WTC11 (cell line): ENCODE results near the gene PMFBP1. TPM values are rescaled to one million over a fixed set of nuclear protein-coding genes. Genes with fewer than 3 reads are reported as not detected.

Source experiments
- ATAC-seq: fragments of 200-7000 bp; cut with Tn5 transposase; 2 replicates; pipeline ENCODE4 v1.10.0; 2021; ENCODE audit warnings: mild to moderate bottlenecking, moderate library complexity
- CTCF ChIA-PET: fragments of 300-600 bp; sonication (Branson Sonifier 250); formaldehyde crosslinking; loops from one replicate; lab custom pipeline; 2021; ENCODE audit warnings: antibody characterized with exemption; lab: Charles Lee
- POLR2A ChIA-PET: fragments of 350-600 bp; sonication (Branson Sonifier 250); formaldehyde crosslinking; loops from one replicate; lab custom pipeline; 2021; ENCODE audit warnings: antibody characterized with exemption; lab: Charles Lee
- DNase-seq: peaks from one replicate; pipeline ENCODE4 v3.0.0; 2021; ENCODE audit warnings: low spot score
- H3K27ac Mint-ChIP-seq: 2 replicates; pipeline ENCODE4 v1.8.0; 2021; ENCODE audit warnings: mixed read lengths
- H3K27me3 Mint-ChIP-seq: 2 replicates; pipeline ENCODE4 v1.8.0; 2021; ENCODE audit warnings: low read depth, mild to moderate bottlenecking, moderate library complexity, mixed read lengths
- H3K36me3 Mint-ChIP-seq: 2 replicates; pipeline ENCODE4 v1.8.0; 2021; ENCODE audit warnings: mixed read lengths
- H3K4me1 Mint-ChIP-seq: 2 replicates; pipeline ENCODE4 v1.8.0; 2022; ENCODE audit warnings: mixed read lengths
- H3K4me3 Mint-ChIP-seq: 2 replicates; pipeline ENCODE4 v1.8.0; 2021; ENCODE audit warnings: mild to moderate bottlenecking, moderate library complexity, mixed read lengths
- H3K9me3 Mint-ChIP-seq: 2 replicates; pipeline ENCODE4 v1.8.0; 2021; ENCODE audit warnings: mixed read lengths
- ATF1 ChIP-seq: sonication (generic); formaldehyde crosslinking; IDR thresholded peaks from 2 replicates; pipeline ENCODE4 v1.8.1; 2023; ENCODE audit warnings: mild to moderate bottlenecking, moderate library complexity, missing genetic modification reagents
- ELF4 ChIP-seq: sonication (generic); formaldehyde crosslinking; IDR thresholded peaks from 2 replicates; pipeline ENCODE4 v1.8.1; 2022; ENCODE audit warnings: low read depth, mild to moderate bottlenecking, moderate library complexity, missing genetic modification reagents
- FOXJ3 ChIP-seq: sonication (generic); formaldehyde crosslinking; IDR thresholded peaks from 2 replicates; pipeline ENCODE4 v1.9.0; 2021; ENCODE audit warnings: missing genetic modification reagents, mild to moderate bottlenecking, borderline replicate concordance
- FOXP1 ChIP-seq: sonication (generic); formaldehyde crosslinking; IDR thresholded peaks from 2 replicates; pipeline ENCODE4 v1.8.0; 2022; ENCODE audit warnings: missing genetic modification reagents, mild to moderate bottlenecking, moderate library complexity, borderline replicate concordance
- IRF2 ChIP-seq: sonication (generic); formaldehyde crosslinking; IDR thresholded peaks from 2 replicates; pipeline ENCODE4 v1.8.0; 2022; ENCODE audit warnings: low read depth, missing genetic modification reagents, borderline replicate concordance
- NFE2L1 ChIP-seq: sonication (generic); formaldehyde crosslinking; IDR thresholded peaks from 2 replicates; pipeline ENCODE4 v1.8.1; 2023; ENCODE audit warnings: missing genetic modification reagents
- NFYB ChIP-seq: sonication (generic); formaldehyde crosslinking; conservative IDR thresholded peaks from 2 replicates; pipeline ENCODE4 v1.8.0; 2022; ENCODE audit warnings: low read depth, missing genetic modification reagents
- RELA ChIP-seq: sonication (generic); formaldehyde crosslinking; IDR thresholded peaks from 2 replicates; pipeline ENCODE4 v1.8.1; 2022; ENCODE audit warnings: missing genetic modification reagents, mild to moderate bottlenecking, borderline replicate concordance
- TP53 ChIP-seq: sonication (generic); formaldehyde crosslinking; IDR thresholded peaks from 2 replicates; pipeline ENCODE4 v1.8.1; 2023; ENCODE audit warnings: mild to moderate bottlenecking, missing genetic modification reagents
- ZNF232 ChIP-seq: sonication (generic); formaldehyde crosslinking; IDR thresholded peaks from 2 replicates; pipeline ENCODE4 v1.8.0; 2022; ENCODE audit warnings: mild to moderate bottlenecking, missing genetic modification reagents
- ZNF423 ChIP-seq: fragments of 250-450 bp; sonication (Bioruptor Pico); IDR thresholded peaks from 2 replicates; pipeline ENCODE4 v2.1.2; 2022; ENCODE audit warnings: mild to moderate bottlenecking, moderate library complexity
- ZNF671 ChIP-seq: fragments of 250-450 bp; sonication (Bioruptor Pico); IDR thresholded peaks from 2 replicates; pipeline ENCODE4 v1.8.0; 2021; ENCODE audit warnings: mild to moderate bottlenecking
- total RNA-seq: library from RNA; stranded (reverse); gene quantifications from 3 replicates; pipeline ENCODE4 v1.2.3, GENCODE V29; 2021
- TF ChIP-seq, protein P1 (sequence below): sonication (generic); formaldehyde crosslinking; IDR thresholded peaks from 2 replicates; pipeline ENCODE4 v1.8.1; 2023; ENCODE audit warnings: mild to moderate bottlenecking, missing genetic modification reagents
- TF ChIP-seq, protein P2 (sequence below): fragments of 250-450 bp; sonication (Bioruptor Pico); IDR thresholded peaks from 2 replicates; pipeline ENCODE4 v1.9.0; 2021; ENCODE audit warnings: mild to moderate bottlenecking
- TF ChIP-seq, protein P3 (sequence below): sonication (generic); formaldehyde crosslinking; IDR thresholded peaks from 2 replicates; pipeline ENCODE4 v1.8.1; 2022; ENCODE audit warnings: mild to moderate bottlenecking, missing genetic modification reagents, moderate library complexity, borderline replicate concordance
- TF ChIP-seq, protein P4 (sequence below): sonication (generic); formaldehyde crosslinking; IDR thresholded peaks from 2 replicates; pipeline ENCODE4 v1.8.0; 2022; ENCODE audit warnings: mild to moderate bottlenecking, missing genetic modification reagents
- TF ChIP-seq, protein P5 (sequence below): sonication (generic); formaldehyde crosslinking; IDR thresholded peaks from 2 replicates; pipeline ENCODE4 v1.8.1; 2022; ENCODE audit warnings: missing genetic modification reagents, borderline replicate concordance
- TF ChIP-seq, protein P6 (sequence below): sonication (generic); formaldehyde crosslinking; conservative IDR thresholded peaks from 2 replicates; pipeline ENCODE4 v1.8.1; 2023; ENCODE audit warnings: mild to moderate bottlenecking, low read depth, missing genetic modification reagents, moderate library complexity
- TF ChIP-seq, protein P7 (sequence below): fragments of 250-450 bp; sonication (Bioruptor Pico); IDR thresholded peaks from 2 replicates; pipeline ENCODE4 v1.8.0; 2021; ENCODE audit warnings: mild to moderate bottlenecking
- TF ChIP-seq, protein P8 (sequence below): sonication (generic); formaldehyde crosslinking; IDR thresholded peaks from 2 replicates; pipeline ENCODE4 v1.8.1; 2023; ENCODE audit warnings: mild to moderate bottlenecking, missing genetic modification reagents, borderline replicate concordance
- TF ChIP-seq, protein P9 (sequence below): sonication (generic); formaldehyde crosslinking; IDR thresholded peaks from 2 replicates; pipeline ENCODE4 v1.8.0; 2022; ENCODE audit warnings: mild to moderate bottlenecking, missing genetic modification reagents
- TF ChIP-seq, protein P10 (sequence below): sonication (generic); formaldehyde crosslinking; IDR thresholded peaks from 2 replicates; pipeline ENCODE4 v1.8.0; 2023; ENCODE audit warnings: missing genetic modification reagents

The PMFBP1 gene
- total RNA-seq, 1 experiment from 2014 or later: 1.9 TPM

DNA sequence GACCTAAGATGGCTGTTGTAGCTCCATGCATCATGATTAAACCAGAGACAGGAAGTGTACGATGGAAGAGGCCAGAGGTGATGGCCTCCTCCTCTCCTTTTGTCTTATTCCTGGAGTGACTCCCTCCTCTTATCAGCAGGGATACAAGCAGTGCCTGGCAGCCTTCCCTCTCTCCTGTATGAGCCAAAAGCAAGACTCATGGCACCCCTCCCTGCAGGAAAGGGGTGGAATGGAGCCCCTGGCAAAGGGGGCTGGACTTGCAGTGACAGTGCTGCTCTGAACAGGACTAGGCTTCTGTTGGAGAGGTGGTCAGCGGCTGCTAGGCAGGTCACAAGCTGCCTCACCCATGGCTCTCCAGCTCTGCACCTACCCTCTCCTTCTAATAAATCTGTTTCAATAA, 87.0 kb downstream of the PMFBP1 start (continued):
- TF ChIP-seq, protein P1, sequence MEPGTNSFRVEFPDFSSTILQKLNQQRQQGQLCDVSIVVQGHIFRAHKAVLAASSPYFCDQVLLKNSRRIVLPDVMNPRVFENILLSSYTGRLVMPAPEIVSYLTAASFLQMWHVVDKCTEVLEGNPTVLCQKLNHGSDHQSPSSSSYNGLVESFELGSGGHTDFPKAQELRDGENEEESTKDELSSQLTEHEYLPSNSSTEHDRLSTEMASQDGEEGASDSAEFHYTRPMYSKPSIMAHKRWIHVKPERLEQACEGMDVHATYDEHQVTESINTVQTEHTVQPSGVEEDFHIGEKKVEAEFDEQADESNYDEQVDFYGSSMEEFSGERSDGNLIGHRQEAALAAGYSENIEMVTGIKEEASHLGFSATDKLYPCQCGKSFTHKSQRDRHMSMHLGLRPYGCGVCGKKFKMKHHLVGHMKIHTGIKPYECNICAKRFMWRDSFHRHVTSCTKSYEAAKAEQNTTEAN (CRISPR knock-in tag): no peak
- TF ChIP-seq, protein P2, sequence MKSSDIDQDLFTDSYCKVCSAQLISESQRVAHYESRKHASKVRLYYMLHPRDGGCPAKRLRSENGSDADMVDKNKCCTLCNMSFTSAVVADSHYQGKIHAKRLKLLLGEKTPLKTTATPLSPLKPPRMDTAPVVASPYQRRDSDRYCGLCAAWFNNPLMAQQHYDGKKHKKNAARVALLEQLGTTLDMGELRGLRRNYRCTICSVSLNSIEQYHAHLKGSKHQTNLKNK: no peak
- TF ChIP-seq FOXP1 (CRISPR knock-in tag) (no peak), ZNF671 (no peak), FOXJ3 (CRISPR knock-in tag) (no peak), ATF1 (CRISPR knock-in tag) (no peak)

DNA sequence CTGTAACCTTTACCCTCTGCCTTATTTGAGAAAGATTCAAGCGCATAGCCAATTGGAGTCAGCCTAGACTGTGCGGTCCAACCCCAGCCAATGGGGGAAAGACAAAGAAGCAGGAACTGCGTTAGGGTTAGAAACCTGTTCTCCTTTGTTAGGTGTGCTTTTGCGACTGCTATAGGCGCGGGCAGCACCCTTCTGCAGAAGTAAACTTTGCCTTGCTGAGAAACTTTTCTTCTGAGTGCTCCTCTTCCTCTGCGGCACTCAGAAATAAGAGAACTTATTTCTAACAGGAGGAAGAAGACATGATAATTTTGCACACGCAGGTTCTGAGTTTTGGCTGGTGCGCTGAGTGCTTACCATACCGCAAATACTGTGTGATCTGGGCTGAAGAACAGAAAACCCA, 87.5 kb downstream of the PMFBP1 start:
- H3K4me3 Mint-ChIP-seq: no peak overlapping the region
- peaks cover 15% of the 10 kb centered on the region for H3K9me3 Mint-ChIP-seq
- no peak overlapping the region for H3K27ac Mint-ChIP-seq
- ChIA-PET POLR2A (no interaction called here), CTCF (no interaction called here)
- no peaks in the 10 kb centered on the region for H3K27me3 Mint-ChIP-seq
- ATAC-seq (no peak), DNase-seq (no peak)
- H3K36me3 Mint-ChIP-seq: peaks cover 38% of the 10 kb centered on the region
- no peaks in the 10 kb centered on the region for H3K4me1 Mint-ChIP-seq
- TF ChIP-seq IRF2 (CRISPR knock-in tag) (no peak), ELF4 (CRISPR knock-in tag) (no peak), RELA (CRISPR knock-in tag) (no peak), ZNF671 (no peak), NFYB (CRISPR knock-in tag) (no peak), ZNF423 (no peak), TP53 (CRISPR knock-in tag) (no peak), ZNF232 (no peak), NFE2L1 (CRISPR knock-in tag) (no peak)
- TF ChIP-seq, protein P3, sequence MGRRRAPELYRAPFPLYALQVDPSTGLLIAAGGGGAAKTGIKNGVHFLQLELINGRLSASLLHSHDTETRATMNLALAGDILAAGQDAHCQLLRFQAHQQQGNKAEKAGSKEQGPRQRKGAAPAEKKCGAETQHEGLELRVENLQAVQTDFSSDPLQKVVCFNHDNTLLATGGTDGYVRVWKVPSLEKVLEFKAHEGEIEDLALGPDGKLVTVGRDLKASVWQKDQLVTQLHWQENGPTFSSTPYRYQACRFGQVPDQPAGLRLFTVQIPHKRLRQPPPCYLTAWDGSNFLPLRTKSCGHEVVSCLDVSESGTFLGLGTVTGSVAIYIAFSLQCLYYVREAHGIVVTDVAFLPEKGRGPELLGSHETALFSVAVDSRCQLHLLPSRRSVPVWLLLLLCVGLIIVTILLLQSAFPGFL (CRISPR knock-in tag): no peak
- TF ChIP-seq, protein P4, sequence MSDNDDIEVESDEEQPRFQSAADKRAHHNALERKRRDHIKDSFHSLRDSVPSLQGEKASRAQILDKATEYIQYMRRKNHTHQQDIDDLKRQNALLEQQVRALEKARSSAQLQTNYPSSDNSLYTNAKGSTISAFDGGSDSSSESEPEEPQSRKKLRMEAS (CRISPR knock-in tag): no peak
- TF ChIP-seq, protein P5, sequence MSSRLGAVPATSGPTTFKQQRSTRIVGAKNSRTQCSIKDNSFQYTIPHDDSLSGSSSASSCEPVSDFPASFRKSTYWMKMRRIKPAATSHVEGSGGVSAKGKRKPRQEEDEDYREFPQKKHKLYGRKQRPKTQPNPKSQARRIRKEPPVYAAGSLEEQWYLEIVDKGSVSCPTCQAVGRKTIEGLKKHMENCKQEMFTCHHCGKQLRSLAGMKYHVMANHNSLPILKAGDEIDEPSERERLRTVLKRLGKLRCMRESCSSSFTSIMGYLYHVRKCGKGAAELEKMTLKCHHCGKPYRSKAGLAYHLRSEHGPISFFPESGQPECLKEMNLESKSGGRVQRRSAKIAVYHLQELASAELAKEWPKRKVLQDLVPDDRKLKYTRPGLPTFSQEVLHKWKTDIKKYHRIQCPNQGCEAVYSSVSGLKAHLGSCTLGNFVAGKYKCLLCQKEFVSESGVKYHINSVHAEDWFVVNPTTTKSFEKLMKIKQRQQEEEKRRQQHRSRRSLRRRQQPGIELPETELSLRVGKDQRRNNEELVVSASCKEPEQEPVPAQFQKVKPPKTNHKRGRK (CRISPR knock-in tag): no peak
- TF ChIP-seq, protein P6, sequence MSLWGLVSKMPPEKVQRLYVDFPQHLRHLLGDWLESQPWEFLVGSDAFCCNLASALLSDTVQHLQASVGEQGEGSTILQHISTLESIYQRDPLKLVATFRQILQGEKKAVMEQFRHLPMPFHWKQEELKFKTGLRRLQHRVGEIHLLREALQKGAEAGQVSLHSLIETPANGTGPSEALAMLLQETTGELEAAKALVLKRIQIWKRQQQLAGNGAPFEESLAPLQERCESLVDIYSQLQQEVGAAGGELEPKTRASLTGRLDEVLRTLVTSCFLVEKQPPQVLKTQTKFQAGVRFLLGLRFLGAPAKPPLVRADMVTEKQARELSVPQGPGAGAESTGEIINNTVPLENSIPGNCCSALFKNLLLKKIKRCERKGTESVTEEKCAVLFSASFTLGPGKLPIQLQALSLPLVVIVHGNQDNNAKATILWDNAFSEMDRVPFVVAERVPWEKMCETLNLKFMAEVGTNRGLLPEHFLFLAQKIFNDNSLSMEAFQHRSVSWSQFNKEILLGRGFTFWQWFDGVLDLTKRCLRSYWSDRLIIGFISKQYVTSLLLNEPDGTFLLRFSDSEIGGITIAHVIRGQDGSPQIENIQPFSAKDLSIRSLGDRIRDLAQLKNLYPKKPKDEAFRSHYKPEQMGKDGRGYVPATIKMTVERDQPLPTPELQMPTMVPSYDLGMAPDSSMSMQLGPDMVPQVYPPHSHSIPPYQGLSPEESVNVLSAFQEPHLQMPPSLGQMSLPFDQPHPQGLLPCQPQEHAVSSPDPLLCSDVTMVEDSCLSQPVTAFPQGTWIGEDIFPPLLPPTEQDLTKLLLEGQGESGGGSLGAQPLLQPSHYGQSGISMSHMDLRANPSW (CRISPR knock-in tag): no peak
- TF ChIP-seq, protein P7, sequence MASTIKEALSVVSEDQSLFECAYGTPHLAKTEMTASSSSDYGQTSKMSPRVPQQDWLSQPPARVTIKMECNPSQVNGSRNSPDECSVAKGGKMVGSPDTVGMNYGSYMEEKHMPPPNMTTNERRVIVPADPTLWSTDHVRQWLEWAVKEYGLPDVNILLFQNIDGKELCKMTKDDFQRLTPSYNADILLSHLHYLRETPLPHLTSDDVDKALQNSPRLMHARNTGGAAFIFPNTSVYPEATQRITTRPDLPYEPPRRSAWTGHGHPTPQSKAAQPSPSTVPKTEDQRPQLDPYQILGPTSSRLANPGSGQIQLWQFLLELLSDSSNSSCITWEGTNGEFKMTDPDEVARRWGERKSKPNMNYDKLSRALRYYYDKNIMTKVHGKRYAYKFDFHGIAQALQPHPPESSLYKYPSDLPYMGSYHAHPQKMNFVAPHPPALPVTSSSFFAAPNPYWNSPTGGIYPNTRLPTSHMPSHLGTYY (CRISPR knock-in tag): no peak
- TF ChIP-seq, protein P8, sequence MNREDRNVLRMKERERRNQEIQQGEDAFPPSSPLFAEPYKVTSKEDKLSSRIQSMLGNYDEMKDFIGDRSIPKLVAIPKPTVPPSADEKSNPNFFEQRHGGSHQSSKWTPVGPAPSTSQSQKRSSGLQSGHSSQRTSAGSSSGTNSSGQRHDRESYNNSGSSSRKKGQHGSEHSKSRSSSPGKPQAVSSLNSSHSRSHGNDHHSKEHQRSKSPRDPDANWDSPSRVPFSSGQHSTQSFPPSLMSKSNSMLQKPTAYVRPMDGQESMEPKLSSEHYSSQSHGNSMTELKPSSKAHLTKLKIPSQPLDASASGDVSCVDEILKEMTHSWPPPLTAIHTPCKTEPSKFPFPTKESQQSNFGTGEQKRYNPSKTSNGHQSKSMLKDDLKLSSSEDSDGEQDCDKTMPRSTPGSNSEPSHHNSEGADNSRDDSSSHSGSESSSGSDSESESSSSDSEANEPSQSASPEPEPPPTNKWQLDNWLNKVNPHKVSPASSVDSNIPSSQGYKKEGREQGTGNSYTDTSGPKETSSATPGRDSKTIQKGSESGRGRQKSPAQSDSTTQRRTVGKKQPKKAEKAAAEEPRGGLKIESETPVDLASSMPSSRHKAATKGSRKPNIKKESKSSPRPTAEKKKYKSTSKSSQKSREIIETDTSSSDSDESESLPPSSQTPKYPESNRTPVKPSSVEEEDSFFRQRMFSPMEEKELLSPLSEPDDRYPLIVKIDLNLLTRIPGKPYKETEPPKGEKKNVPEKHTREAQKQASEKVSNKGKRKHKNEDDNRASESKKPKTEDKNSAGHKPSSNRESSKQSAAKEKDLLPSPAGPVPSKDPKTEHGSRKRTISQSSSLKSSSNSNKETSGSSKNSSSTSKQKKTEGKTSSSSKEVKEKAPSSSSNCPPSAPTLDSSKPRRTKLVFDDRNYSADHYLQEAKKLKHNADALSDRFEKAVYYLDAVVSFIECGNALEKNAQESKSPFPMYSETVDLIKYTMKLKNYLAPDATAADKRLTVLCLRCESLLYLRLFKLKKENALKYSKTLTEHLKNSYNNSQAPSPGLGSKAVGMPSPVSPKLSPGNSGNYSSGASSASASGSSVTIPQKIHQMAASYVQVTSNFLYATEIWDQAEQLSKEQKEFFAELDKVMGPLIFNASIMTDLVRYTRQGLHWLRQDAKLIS (CRISPR knock-in tag): no peak
- TF ChIP-seq, protein P9, sequence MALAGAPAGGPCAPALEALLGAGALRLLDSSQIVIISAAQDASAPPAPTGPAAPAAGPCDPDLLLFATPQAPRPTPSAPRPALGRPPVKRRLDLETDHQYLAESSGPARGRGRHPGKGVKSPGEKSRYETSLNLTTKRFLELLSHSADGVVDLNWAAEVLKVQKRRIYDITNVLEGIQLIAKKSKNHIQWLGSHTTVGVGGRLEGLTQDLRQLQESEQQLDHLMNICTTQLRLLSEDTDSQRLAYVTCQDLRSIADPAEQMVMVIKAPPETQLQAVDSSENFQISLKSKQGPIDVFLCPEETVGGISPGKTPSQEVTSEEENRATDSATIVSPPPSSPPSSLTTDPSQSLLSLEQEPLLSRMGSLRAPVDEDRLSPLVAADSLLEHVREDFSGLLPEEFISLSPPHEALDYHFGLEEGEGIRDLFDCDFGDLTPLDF (CRISPR knock-in tag): no peak
- TF ChIP-seq, protein P10, sequence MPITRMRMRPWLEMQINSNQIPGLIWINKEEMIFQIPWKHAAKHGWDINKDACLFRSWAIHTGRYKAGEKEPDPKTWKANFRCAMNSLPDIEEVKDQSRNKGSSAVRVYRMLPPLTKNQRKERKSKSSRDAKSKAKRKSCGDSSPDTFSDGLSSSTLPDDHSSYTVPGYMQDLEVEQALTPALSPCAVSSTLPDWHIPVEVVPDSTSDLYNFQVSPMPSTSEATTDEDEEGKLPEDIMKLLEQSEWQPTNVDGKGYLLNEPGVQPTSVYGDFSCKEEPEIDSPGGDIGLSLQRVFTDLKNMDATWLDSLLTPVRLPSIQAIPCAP (CRISPR knock-in tag): no peak
